HG02938 (cell line): ENCODE measurements around the gene DACT3.

Experiments used
- ATAC-seq: cut with Tn5 transposase; IDR thresholded peaks from one replicate; pipeline ENCODE4 v1.9.1; 2021; ENCODE audit warnings: mild to moderate bottlenecking, moderate library complexity; ENCODE audit not compliant: unreplicated experiment

The DACT3 gene

GRCh38 chr19:46614114-46614722 is 46.8 kb downstream of the DACT3 start:
- no peak for ATAC-seq

- no peak for ATAC-seq
Measured at GRCh38 chr19:46613525-46613924, 47.5 kb downstream of the DACT3 start.

- ATAC-seq = no peak
Measured at GRCh38 chr19:46611776-46612175, 49.2 kb downstream of the DACT3 start.

- ATAC-seq = no peak
Measured at GRCh38 chr19:46610851-46611770, 49.9 kb downstream of the DACT3 start.

- ATAC-seq = no peak
Measured at GRCh38 chr19:46610413-46610775, 50.6 kb downstream of the DACT3 start.

- no peak for ATAC-seq
Measured at GRCh38 chr19:46609511-46610412, 51.2 kb downstream of the DACT3 start.

GRCh38 chr19:46608581-46609345 is 52.2 kb downstream of the DACT3 start:
- ATAC-seq = no peak

- ATAC-seq = no peak
Measured at GRCh38 chr19:46608178-46608577, 52.8 kb downstream of the DACT3 start.

GRCh38 chr19:46607448-46607841 is 53.5 kb downstream of the DACT3 start:
- no peak for ATAC-seq

- no peak for ATAC-seq
Measured at GRCh38 chr19:46606681-46607447, 54.1 kb downstream of the DACT3 start.

GRCh38 chr19:46606019-46606418 is 55.0 kb downstream of the DACT3 start:
- no peak for ATAC-seq

GRCh38 chr19:46605356-46605821 is 55.6 kb downstream of the DACT3 start:
- no peak for ATAC-seq

GRCh38 chr19:46604781-46605355 is 56.1 kb downstream of the DACT3 start:
- no peak for ATAC-seq

- no peak for ATAC-seq
Measured at GRCh38 chr19:46603752-46604231, 57.2 kb downstream of the DACT3 start.

- ATAC-seq = no peak
Measured at GRCh38 chr19:46603195-46603637, 57.8 kb downstream of the DACT3 start.

- no peak for ATAC-seq
Measured at GRCh38 chr19:46602392-46603194, 58.4 kb downstream of the DACT3 start.

- ATAC-seq = no peak
Measured at GRCh38 chr19:46601318-46602224, 59.4 kb downstream of the DACT3 start, which contains the start of gene CALM3. TSS of gene CALM3 (plus strand) at chr19:46601330. CDS start at chr19:46601435, 105 bp downstream.
